ENCODE measurements around the gene ASAP3.
"Not testable (repeated sequence)": the region's sequence is repeated elsewhere in the genome, so short reads cannot be mapped to it uniquely, and the experiment has no call there.

The ASAP3 gene

DNA sequence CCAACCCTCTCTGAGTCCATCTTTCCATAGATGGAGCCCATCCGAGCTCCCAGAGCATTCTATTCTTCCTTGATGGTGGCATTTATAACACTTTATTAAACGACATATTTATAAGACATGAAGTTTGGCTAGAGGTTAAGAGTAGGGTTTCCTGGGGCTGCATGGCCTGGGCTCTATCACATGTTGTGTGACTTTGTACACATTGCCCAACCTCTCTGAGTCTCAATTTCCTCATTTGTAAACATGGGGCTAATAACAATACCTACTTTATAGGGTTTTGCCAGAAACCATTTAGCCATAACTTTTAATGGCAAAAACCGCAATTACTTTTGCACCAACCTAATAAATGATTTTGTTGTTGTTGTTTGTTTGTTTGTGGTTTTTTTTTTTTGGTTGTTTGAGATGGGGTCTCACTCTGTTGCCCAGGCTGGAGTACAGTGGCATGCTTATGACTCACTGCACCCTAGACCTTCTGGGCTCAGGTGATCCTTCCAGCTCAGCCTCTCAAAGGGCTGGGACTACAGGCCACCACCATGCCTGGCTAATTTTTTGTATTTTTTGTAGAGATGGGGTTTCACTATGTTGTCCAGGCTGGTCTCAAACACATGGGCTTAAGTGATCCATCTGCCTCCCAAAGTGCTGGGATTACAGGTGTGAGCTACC is 13.9 kb upstream of the ASAP3 start:
- DNase-seq (ENCODE audit: low read depth): no peak
- H3K4me3 ChIP-seq (ENCODE audit: control insufficient read depth, low read depth, low read length): no peak overlapping the region
- TF ChIP-seq, protein P1, sequence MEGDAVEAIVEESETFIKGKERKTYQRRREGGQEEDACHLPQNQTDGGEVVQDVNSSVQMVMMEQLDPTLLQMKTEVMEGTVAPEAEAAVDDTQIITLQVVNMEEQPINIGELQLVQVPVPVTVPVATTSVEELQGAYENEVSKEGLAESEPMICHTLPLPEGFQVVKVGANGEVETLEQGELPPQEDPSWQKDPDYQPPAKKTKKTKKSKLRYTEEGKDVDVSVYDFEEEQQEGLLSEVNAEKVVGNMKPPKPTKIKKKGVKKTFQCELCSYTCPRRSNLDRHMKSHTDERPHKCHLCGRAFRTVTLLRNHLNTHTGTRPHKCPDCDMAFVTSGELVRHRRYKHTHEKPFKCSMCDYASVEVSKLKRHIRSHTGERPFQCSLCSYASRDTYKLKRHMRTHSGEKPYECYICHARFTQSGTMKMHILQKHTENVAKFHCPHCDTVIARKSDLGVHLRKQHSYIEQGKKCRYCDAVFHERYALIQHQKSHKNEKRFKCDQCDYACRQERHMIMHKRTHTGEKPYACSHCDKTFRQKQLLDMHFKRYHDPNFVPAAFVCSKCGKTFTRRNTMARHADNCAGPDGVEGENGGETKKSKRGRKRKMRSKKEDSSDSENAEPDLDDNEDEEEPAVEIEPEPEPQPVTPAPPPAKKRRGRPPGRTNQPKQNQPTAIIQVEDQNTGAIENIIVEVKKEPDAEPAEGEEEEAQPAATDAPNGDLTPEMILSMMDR (conservative IDR thresholded peaks at IDR 0.05; ENCODE audit: control insufficient read depth, insufficient read depth, low read depth, low read length): no peak

DNA sequence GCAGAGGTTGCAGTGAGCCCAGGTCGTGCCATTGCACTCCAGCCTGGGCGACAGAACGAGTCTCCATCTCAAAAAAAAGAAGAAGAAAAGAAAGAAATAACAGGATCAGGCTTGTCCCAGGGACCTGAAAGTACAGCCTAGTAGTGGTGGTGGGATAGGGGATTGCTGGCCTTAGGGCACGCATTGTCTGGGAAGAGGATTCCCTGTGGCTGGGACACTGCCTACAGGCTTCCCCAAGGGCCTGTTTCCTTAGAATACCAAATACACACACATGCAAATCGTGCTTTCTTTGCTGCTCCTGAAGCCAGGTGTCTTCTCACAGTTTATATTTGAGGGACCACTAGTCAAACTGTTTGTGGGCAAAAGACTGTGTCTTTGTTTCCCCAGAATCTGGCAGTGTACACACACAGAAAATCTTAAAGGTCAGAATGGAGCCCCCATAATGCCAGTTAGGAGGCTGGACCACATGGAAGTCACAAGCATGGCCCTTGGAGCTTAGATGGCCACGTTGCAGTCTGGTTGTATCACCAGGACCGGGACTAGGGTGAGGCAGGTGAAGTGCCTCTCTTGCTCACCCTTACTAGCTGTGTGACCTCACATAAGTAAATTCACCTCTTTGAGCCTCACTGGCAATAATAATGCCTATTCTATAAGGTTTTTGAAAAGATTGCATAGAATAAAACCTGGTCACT is 12.7 kb upstream of the ASAP3 start:
- H3K4me3 ChIP-seq (ENCODE audit: control insufficient read depth, low read depth, low read length): no peak overlapping the region
- no peak for DNase-seq (ENCODE audit: low read depth)
- TF ChIP-seq, protein P1 (conservative IDR thresholded peaks at IDR 0.05; ENCODE audit: control insufficient read depth, insufficient read depth, low read depth, low read length): no peak

DNA sequence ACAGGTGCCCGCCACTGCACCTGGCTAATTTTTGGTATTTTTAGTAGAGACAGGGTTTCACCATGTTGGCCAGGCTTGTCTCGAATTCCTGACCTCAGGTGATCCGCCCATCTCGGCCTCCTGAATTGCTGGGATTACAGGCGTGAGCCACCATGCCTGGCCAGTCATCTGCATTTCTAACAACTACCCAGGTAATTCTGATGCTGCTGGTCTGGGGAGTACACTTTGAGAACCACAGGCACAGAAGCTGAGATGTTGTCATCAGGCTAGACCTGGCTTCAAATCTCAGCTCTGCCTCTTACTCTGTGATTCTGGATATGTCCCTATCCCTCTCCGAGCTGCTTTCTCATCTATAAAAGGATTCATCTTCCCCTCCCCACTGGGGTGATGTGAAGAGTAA is 10.9 kb upstream of the ASAP3 start:
- not testable (repeated sequence) for H3K4me3 ChIP-seq (ENCODE audit: control insufficient read depth, low read depth, low read length); DNase-seq (ENCODE audit: low read depth)

DNA sequence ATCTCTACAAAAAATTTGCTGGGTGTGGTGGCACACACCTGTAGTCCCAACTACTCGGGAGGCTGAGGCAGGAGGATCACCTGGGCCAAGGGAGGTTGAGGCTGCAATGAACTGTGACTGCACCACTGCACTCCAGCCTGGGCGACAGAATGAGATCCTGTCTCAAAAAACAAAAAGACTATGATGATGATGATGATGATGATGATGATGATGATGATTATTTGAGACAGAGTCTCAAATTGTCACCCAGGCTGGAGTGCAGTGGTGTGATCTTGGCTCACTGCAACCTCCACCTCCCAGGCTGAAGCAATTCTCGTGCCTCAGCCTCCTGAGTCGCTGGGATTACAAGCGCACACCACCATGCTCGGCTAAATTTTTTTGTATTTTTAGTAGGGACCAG is 8.8 kb upstream of the ASAP3 start:
- DNase-seq (ENCODE audit: low read depth); H3K4me3 ChIP-seq (ENCODE audit: control insufficient read depth, low read depth, low read length): not testable (repeated sequence)

DNA sequence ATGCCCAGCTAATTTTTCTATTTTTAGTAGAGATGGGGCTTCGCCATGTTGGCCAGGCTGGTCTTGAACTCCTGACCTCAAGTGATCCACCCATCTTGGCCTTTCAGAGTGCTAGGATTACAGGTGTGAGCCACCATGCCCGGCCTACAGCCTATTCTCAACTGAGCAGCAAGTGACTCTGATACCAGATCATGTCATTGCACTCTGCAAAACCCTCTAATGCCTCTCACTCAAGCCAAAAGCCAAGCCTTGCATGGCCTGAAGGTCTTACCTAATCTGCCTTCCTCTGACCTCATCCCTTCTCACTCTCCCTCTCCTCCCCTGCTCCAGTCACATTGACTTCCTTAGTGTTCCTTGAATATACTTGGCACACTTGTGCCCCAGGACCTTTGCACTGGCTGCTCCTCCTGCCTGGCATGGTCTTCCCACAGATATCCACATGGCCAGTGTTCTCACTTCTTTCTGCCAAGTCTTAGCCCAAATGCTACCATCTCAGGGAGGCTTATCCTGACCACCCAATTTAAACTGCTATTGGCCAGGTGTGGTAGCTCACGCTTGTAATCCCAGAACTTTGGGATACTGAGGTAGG is 8.2 kb upstream of the ASAP3 start:
- no peak overlapping the region for H3K4me3 ChIP-seq (ENCODE audit: control insufficient read depth, low read depth, low read length)
- DNase-seq (ENCODE audit: low read depth): no peak
- TF ChIP-seq, protein P1 (conservative IDR thresholded peaks at IDR 0.05; ENCODE audit: control insufficient read depth, insufficient read depth, low read depth, low read length): no peak

DNA sequence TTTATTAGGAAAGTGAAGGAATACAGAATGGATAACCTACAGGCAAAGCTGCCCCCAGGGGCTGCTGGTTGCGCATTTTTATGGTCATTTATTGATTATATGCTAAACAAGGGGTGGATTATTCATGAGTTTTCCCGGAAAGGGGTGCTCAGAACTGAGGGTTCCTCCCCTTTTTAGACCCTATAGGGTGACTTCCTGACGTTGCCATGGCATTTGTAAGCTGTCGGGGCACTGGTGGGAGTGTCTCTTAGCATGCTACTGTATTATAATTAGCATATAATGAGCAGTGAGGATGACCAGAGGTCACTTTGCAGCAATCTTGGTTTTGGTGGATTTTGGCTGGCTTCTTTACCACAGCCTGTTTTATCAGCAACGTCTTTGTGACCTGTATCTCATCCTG is 5.9 kb upstream of the ASAP3 start:
- TF ChIP-seq, protein P1 (conservative IDR thresholded peaks at IDR 0.05; ENCODE audit: control insufficient read depth, insufficient read depth, low read depth, low read length): no peak
- no peak overlapping the region for H3K4me3 ChIP-seq (ENCODE audit: control insufficient read depth, low read depth, low read length)
- no peak for DNase-seq (ENCODE audit: low read depth)

DNA sequence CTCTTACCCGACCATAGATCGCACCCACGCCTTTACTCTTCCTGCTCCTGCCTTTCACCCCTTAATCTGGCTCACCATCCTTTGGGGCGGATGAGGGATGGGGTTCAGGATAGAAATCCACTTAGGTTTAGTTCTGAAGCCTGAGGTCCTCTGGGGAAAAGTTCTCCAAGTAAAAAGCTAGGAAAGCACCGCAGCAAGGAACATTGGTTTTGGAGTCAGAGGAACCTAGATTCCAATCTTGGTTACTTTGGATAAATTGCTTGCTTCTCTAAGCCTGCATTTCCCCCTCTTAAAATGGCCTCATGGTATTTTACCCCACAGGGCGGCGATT is 988 bp upstream of the ASAP3 start:
- TF ChIP-seq, protein P1 (conservative IDR thresholded peaks at IDR 0.05; ENCODE audit: control insufficient read depth, insufficient read depth, low read depth, low read length): no peak
- peak overlapping the region; percentile 66 for H3K4me3 ChIP-seq (ENCODE audit: control insufficient read depth, low read depth, low read length)

More for the DNA sequence above, 988 bp upstream of the ASAP3 start:
- no peak for DNase-seq (ENCODE audit: low read depth)

Data from fibroblast of mammary gland (primary cell).